ENCODE results near the gene RNF41.
"Not testable (repeated sequence)": the region's sequence is repeated elsewhere in the genome, so short reads cannot be mapped to it uniquely, and the experiment has no call there.

Gene RNF41

DNA sequence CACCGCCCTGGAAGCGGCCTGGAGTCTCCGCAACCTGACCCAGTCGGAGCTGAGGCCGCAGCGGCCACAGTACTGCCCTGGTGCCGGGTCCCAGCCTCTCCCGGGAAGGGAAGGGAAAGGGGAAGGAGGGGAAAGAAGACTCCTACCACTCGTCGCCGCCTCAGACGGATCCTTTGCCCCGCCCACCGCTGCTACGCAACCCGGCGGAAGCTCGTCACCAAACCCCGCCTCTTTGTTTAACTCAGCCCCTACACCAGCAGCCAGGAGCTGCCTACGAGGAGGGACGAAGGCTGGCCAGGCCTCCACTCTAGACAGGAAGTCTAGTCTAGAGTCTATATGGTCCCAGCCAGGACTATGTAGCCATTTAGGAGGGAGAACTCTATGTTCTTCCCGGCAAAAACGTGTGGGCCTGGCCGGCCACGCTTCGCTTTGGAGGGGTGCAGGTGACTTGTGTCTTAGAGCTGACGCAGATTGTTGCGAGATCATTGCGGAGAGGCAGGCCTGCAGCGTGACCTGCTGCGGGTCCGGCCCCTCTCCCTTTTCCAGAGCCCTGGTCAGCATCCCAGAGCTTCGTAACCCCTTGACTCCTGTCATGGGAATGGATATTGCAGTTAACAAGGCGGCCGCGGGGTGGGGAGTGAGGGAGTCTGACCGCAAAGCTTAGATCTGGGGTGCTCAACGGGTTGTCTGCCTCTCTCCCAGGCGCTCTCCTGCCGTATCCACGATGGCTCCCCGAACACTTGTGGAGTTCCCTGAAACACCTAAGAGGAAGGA is at the start of gene RNF41:
Gene RNF41 (minus strand): TSS at position 166 of the 774 bp plus-strand sequence. CDS start 7,875 bp downstream, outside the sequence.
- Mint-ChIP-seq H3K9me3 (no peaks in the 10 kb centered on the region), H3K4me1 (peaks cover 35% of the 10 kb centered on the region), H3K36me3 (peaks cover 4% of the 10 kb centered on the region), H3K27ac (peak within 1 kb of the TSS; percentile 100), H3K27me3 (no peaks in the 10 kb centered on the region), H3K4me3 (peak within 1 kb of the TSS; percentile 100)
- ATAC-seq (ENCODE audit: low read depth): peak; percentile 75
- peak; percentile 89 to 93 for DNase-seq (ENCODE audit: low spot score in 2 of 2)

DNA sequence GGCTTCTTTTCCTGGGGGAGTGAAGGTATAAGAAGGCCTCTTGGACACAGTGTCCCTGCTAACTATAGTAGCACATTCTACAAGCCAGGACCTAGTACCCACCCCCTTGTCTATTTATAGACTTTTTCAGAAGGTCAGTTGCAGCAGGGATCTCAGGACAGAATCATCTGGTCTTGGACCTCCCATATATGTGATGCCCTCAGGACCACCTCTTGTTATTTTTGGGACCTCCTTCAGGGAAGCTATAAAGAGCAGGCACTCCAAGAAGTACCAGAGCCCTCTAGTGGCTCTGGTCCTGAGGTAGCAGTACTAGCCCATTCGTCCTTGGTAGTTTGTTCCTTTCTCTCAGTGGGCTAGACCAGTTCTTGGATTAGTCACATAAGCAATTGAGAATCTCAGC is 49.3 kb upstream of the RNF41 start:
- H3K9me3 Mint-ChIP-seq: no peaks in the 10 kb centered on the region
- peaks cover 19% of the 10 kb centered on the region for H3K36me3 Mint-ChIP-seq
- H3K27me3 Mint-ChIP-seq: no peaks in the 10 kb centered on the region
- peaks cover 10% of the 10 kb centered on the region for H3K4me1 Mint-ChIP-seq
- H3K4me3 Mint-ChIP-seq: no peak overlapping the region
- no peak overlapping the region for H3K27ac Mint-ChIP-seq
- DNase-seq (ENCODE audit: low spot score in 2 of 2) (no peak), ATAC-seq (ENCODE audit: low read depth) (no peak)

DNA sequence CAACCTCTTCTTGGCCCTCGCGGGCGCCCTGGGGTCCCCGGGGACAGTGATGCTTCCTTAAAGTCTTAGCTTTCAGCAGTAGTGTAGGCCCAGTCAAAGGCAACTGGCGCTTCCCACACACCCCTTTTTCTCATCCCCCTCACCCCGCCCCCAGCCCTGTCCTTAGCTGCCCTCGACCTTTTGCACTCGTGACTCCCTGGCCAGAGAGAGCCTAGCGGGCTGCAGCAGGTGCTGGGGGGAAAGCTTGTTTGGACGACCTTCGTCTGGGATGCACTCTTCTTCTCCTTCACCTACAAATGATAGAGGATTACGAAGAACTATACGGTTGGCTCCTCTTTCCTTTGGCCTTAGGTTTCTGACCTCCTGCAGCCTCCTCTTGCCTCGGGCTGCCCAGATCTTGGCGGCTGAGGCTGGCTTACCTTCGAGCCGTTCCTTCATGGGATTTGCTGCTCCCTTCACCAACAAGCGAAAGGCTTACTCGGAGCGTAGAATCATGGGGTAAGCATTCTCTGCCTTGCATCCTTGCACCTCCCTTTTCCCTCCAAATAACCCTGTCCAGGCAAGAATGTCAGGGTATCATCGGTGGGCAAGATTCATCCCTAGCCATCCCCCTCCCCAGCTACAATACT is 45.8 kb upstream of the RNF41 start:
- Mint-ChIP-seq H3K27ac (peak overlapping the region; percentile 92), H3K4me1 (peaks cover 10% of the 10 kb centered on the region), H3K4me3 (peak overlapping the region; percentile 86), H3K36me3 (peaks cover 11% of the 10 kb centered on the region), H3K27me3 (no peaks in the 10 kb centered on the region), H3K9me3 (no peaks in the 10 kb centered on the region)
- DNase-seq (ENCODE audit: low spot score in 2 of 2) (no peak), ATAC-seq (ENCODE audit: low read depth) (peak; percentile 7)

DNA sequence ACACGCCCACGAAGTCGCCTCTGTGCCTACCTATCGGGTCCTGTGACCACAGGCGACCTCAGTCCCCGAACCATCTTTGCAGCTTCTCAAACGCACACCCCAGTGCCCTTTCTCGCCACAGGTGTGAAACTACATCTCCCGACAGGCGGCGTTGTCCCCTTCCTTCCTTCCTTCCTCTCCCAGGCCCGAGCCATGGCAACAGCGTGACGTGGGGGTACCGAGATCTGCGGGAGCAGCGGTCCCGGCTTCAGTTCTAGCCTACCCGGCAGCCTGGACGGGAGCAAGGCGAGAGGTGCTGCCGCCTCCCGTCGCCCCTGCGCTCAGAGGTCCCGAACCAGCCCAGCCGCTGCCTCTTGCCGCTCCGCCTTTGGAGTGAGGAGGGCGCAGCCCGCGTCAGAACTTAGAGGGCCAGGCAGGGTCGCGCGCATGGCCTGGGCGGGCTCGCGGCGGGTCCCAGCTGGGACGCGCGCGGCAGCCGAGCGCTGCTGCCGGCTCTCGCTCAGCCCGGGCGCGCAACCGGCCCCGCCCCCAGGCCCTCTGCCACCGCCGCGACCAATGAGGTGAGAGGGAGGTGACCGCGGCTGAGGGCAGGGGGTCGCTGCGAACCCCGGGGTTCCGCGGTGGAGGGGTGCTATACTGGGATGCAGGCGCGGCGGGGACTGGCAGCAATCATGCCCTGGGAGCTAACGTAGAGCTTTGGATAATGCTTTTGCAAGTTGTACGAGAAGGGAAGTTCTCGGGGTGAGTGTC is 45.1 kb upstream of the RNF41 start, which contains the start of gene COQ10A:
Gene COQ10A (plus strand): TSS at position 250 of the 750 bp plus-strand sequence. CDS start 177 bp downstream, at position 427.
- H3K36me3 Mint-ChIP-seq: peaks cover 9% of the 10 kb centered on the region
- DNase-seq (ENCODE audit: low spot score in 2 of 2) (peak; percentile 82 to 87), ATAC-seq (ENCODE audit: low read depth) (peak; percentile 89)
- H3K4me1 Mint-ChIP-seq: peaks cover 10% of the 10 kb centered on the region
- peak within 1 kb of the TSS; percentile 92 for H3K27ac Mint-ChIP-seq
- peak within 1 kb of the TSS; percentile 86 for H3K4me3 Mint-ChIP-seq
- no peaks in the 10 kb centered on the region for H3K27me3 Mint-ChIP-seq
- no peaks in the 10 kb centered on the region for H3K9me3 Mint-ChIP-seq

DNA sequence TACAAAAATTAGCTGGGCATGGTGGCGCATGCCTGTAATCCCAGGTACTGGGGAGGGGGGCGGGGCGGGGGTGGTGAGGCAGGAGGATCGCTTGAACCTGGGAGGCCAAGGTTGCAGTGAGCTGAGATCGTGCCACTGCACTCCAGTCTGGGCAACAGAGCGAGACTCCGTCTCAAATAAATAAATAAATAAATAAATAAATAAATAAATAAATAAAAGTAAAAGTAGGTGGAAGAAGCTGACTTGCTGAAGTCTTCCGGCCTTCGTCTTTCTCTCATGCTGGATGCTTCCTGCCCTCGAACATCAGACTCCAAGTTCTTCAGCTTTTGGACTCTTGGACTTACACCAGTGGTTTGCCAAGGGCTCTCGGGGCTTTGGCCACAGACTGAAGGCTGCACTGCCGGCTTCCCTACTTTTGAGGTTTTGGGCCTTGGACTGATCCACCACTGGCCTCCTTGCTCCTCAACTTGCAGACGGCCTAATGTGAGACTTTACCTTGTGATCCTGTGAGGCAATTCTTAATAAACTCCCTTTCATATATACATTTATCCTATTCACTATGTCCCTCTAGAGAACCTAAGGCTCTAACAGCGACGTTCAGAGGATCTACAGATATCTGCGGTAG is 44.5 kb upstream of the RNF41 start:
- Mint-ChIP-seq H3K4me1 (peaks cover 10% of the 10 kb centered on the region), H3K4me3 (peak overlapping the region; percentile 86), H3K27ac (peak overlapping the region; percentile 92)
- H3K9me3 Mint-ChIP-seq; DNase-seq (ENCODE audit: low spot score in 2 of 2); H3K36me3 Mint-ChIP-seq; H3K27me3 Mint-ChIP-seq; ATAC-seq (ENCODE audit: low read depth): not testable (repeated sequence)

DNA sequence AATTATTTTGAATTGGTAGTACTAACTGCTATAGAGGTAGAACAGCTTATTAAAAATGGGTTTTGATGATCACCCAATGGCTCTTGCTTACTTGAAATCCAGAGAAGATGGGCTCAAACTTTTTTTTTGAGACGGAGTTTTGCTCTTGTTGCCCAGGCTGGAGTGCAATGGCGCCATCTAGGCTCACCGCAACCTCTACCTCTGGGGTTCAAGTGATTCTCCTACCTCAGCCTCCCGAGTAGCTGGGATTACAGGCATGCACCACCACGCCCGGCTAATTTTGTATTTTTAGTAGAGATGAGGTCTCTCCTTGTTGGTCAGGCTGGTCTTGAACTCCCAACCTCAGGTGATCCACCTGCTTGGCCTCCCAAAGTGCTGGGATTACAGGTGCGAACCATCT is 41.2 kb upstream of the RNF41 start:
- not testable (repeated sequence) for H3K27me3 Mint-ChIP-seq; DNase-seq (ENCODE audit: low spot score in 2 of 2); ATAC-seq (ENCODE audit: low read depth); H3K9me3 Mint-ChIP-seq; H3K36me3 Mint-ChIP-seq; H3K27ac Mint-ChIP-seq; H3K4me3 Mint-ChIP-seq
- H3K4me1 Mint-ChIP-seq: peaks cover 15% of the 10 kb centered on the region

DNA sequence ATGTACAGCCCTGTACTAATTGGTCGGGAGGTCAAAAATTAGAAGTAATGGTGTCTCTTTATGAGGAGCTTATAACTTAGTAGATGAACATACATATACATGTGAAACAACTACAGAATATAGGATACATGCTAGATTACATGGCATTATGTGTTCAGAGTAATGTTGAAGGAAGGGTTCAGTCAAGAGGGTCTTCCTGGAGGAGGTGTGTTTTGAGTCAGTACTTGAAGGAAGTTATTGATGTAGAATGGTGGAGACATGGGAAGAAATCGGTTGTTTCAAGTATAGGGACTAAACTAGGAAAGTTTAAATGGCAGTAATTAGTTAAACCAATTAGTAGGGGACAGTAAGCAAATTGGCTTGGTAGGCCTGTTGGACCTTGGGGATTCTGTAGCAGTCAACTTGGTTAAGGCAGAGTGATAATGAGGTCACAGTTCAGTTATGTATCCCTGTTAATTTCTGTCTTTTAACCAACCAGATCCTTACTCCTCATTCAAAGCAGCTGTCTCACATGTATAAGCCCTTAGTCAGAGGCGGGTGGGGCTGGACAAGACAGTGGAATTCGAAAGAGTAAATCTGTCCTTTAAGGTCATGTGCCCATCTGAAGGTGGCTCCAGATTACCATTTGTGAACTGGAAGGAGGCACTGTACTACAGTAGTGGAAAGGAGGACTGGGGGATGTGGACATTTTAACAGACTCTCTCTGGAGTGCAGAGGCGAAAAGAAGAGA is 39.9 kb upstream of the RNF41 start:
- Mint-ChIP-seq H3K27me3 (no peaks in the 10 kb centered on the region), H3K4me1 (peaks cover 9% of the 10 kb centered on the region), H3K9me3 (no peaks in the 10 kb centered on the region), H3K36me3 (no peaks in the 10 kb centered on the region), H3K4me3 (no peak overlapping the region), H3K27ac (no peak overlapping the region)
- DNase-seq (ENCODE audit: low spot score in 2 of 2): no peak
- no peak for ATAC-seq (ENCODE audit: low read depth)

DNA sequence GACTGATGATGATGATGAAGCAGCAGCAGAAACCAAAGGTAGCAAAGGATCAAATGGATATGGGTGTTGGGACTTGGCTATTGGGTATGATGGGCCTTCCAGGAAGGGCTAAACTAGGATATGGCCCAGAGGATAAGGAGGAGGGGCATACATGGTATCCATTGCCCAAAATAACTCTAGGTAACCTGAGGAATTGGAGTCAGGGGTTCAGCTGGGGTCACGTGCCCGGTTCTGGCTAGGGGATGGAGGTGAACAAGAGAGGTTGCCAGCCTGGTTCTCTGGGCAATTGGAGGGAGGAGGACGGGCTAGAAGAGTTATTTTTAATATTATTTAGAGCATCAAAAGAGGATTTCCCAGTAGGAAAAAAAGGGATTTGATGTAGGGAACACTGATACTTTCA is 39.2 kb upstream of the RNF41 start:
- H3K27ac Mint-ChIP-seq: no peak overlapping the region
- H3K4me3 Mint-ChIP-seq: no peak overlapping the region
- peaks cover 9% of the 10 kb centered on the region for H3K4me1 Mint-ChIP-seq
- no peak for DNase-seq (ENCODE audit: low spot score in 2 of 2)
- H3K9me3 Mint-ChIP-seq: no peaks in the 10 kb centered on the region
- ATAC-seq (ENCODE audit: low read depth): no peak
- H3K36me3 Mint-ChIP-seq: peaks cover 3% of the 10 kb centered on the region
- no peaks in the 10 kb centered on the region for H3K27me3 Mint-ChIP-seq

DNA sequence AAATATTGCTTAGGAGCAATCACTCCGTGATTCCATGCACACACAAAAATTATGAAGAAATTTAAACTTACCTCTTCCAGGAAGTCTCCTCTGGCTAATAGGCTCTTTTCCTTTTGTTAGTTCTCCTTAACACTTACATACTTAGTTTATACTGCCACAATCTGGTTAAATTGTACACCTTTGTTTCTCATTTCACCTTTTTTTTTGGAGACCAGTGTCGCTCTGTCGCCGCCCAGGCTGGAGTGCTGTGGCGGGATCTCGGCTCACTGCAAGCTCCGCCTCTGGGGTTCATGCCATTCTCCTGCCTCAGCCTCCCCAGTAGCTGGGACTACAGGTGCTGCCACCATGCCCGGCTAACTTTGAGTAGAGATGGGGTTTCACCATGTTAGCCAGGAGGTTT is 38.7 kb upstream of the RNF41 start:
- Mint-ChIP-seq H3K27ac (no peak overlapping the region), H3K4me3 (no peak overlapping the region), H3K9me3 (no peaks in the 10 kb centered on the region), H3K4me1 (peaks cover 9% of the 10 kb centered on the region), H3K36me3 (peaks cover 3% of the 10 kb centered on the region), H3K27me3 (no peaks in the 10 kb centered on the region)
- ATAC-seq (ENCODE audit: low read depth): no peak
- DNase-seq (ENCODE audit: low spot score in 2 of 2): no peak

DNA sequence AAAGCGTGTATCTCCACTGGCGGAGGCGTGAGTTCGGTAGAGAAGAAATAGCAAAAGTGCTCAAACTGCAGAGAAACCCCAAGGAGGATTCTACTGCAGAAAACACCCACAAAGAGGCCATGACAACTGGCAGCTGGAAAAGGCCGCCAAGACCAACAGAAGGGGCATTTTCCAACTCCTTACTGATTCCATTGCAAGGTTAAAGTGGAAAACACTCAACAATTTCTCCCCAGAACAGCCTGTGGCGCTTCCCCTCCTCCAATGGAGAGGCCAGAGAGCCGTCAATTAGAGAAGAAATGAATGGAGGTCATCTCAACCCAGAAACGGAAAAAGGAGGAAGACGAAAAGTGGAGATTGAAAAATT is 37.1 kb upstream of the RNF41 start:
- DNase-seq (ENCODE audit: low spot score in 2 of 2) (no peak), ATAC-seq (ENCODE audit: low read depth) (no peak)
- Mint-ChIP-seq H3K4me1 (peaks cover 9% of the 10 kb centered on the region), H3K27ac (peak overlapping the region; percentile 91), H3K36me3 (peaks cover 3% of the 10 kb centered on the region), H3K27me3 (no peaks in the 10 kb centered on the region), H3K4me3 (peak overlapping the region; percentile 99), H3K9me3 (no peaks in the 10 kb centered on the region)

DNA sequence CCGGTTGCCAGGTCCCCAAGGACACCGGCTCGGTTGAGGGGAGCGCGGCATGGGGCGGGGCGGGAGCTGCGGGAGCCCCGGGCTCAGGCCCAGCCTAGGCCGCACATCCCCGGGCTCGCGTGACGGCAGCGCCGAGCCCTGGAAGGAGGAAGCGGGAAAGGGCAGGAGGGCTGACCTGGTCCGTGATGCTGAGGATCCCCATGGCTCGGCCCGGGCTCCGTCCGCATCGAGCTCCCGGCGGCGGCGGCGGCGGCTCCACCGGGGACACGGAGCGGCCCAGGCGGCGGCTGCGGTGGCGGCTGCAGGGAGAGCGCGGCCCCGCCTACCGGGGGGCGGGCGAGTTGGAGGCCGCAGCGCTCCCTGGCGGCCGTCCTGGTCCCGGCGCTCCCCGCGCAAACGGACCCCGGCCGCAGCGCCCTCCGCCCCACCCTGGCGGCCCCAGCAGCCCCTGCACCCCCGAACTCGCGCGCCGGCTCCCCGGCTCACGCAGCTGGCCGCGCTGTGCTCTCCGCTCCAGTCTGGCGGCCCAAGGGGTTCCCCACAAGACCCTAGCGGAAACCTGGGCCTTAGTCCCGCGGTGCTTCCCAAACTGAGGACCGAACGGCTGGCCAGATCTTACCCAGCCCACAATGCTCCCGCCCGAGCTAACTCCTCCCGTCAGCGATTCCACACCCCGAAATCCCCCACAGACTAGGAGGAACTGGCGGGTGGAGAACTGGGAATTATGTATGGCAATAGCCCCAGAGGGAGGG is 36.5 kb upstream of the RNF41 start, which contains the start of gene ANKRD52:
Gene ANKRD52 (minus strand): TSS at position 317 of the 752 bp plus-strand sequence. CDS start 115 bp downstream, at position 202.
- Mint-ChIP-seq H3K27ac (peak within 1 kb of the TSS; percentile 91), H3K36me3 (peaks cover 7% of the 10 kb centered on the region), H3K9me3 (no peaks in the 10 kb centered on the region), H3K4me3 (peak within 1 kb of the TSS; percentile 99), H3K4me1 (peaks cover 9% of the 10 kb centered on the region), H3K27me3 (no peaks in the 10 kb centered on the region)
- peak; percentile 83 to 89 for DNase-seq (ENCODE audit: low spot score in 2 of 2)
- peak; percentile 94 for ATAC-seq (ENCODE audit: low read depth)

DNA sequence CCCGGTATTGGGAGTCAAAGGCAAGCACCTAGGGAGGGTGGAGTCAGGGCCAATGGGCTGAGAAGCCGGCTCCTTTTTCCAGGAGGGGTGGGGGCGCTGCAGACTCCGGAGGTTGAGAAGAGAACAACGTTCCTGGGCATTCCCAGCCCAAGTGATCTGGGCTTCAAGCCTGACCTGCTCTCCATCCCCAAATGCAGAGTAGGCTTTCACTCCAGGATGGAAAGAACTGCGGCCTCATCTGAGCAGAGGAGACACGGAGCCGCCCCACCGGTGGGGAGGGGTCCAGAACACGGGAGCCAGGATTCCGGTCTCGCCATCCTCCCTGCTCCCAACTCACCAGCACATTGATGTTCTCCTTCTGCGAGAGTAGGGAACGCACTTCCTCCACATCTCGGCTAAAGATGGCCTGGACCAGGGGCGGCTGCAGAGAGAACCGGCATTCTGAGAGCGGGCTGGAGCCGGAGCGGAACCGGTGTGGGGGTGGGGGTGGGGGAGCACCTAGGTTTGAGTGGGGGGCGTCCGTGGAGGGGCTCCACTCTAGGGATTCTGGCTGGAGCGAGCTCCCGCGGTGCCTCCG is 35.9 kb upstream of the RNF41 start:
- no peaks in the 10 kb centered on the region for H3K27me3 Mint-ChIP-seq
- ATAC-seq (ENCODE audit: low read depth) (peak; percentile 10), DNase-seq (ENCODE audit: low spot score in 2 of 2) (peak in 1 of 2 donors; percentile 12)
- H3K4me1 Mint-ChIP-seq: peaks cover 9% of the 10 kb centered on the region
- H3K9me3 Mint-ChIP-seq: no peaks in the 10 kb centered on the region
- H3K27ac Mint-ChIP-seq: peak overlapping the region; percentile 83
- H3K36me3 Mint-ChIP-seq: peaks cover 10% of the 10 kb centered on the region
- H3K4me3 Mint-ChIP-seq: peak overlapping the region; percentile 85
